Metanephros (tissue), 1 donor: ENCODE results near the gene CLDND2. TPM values are rescaled to one million over a fixed set of nuclear protein-coding genes. Genes with fewer than 3 reads are reported as not detected.

Experiments
- total RNA-seq: library from RNA; depleted of rRNA; stranded (reverse); fragments of >200 nt; gene quantifications from one replicate; pipeline ENCODE4 v1.2.3, GENCODE V29; 2014

CLDND2 gene, protein sequence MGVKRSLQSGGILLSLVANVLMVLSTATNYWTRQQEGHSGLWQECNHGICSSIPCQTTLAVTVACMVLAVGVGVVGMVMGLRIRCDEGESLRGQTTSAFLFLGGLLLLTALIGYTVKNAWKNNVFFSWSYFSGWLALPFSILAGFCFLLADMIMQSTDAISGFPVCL
- total RNA-seq, result not detected

GRCh38 chr19:51368366-51369282 lies at the start of gene CLDND2:
TSS of gene CLDND2 (minus strand) at chr19:51369003. CDS start at chr19:51368577, 426 bp downstream.

DNA sequence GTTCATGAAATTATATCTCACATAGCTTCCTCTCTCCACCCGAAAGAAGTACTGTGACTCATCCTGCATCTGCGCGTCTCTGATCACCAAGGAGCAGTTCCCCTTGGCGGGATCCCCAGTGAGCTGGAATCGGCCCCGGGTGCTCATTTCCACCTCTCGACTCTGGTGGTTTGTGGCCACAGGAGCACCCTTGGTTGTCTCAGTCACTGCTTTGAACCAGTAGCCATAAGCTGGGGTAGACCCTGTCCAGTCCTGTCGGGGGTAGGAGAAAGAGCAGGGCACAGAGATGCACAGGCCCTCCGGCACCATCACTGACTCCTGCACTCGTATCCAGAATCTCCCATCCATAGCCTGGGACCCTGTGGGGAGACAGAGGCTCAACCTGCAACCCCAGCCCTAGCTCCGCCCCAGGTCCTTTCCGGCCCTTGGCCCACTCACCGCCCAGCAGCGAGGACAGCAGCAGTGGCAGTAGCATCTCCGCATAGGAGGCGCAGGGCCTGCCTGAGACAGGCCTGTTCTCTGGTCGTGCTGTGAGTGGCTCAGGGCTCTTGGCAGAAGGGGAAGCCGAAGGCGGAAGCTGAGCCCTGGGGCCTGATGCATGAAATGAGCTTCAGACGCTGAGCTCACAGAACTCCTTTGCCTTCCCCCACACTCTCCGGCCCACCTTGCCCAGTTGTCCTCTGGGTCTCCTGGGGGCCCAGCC lies 48.5 kb upstream of the CLDND2 start, which contains the start of gene SIGLEC10:
Gene SIGLEC10 (minus strand): TSS at position 536 of the 703 bp plus-strand sequence. CDS start 61 bp downstream, at position 475.

GRCh38 chr19:51387924-51388389 lies 19.2 kb upstream of the CLDND2 start, which contains the start of gene LIM2:
TSS of gene LIM2 (minus strand) at chr19:51387974. CDS start at chr19:51387443, 531 bp downstream.

DNA sequence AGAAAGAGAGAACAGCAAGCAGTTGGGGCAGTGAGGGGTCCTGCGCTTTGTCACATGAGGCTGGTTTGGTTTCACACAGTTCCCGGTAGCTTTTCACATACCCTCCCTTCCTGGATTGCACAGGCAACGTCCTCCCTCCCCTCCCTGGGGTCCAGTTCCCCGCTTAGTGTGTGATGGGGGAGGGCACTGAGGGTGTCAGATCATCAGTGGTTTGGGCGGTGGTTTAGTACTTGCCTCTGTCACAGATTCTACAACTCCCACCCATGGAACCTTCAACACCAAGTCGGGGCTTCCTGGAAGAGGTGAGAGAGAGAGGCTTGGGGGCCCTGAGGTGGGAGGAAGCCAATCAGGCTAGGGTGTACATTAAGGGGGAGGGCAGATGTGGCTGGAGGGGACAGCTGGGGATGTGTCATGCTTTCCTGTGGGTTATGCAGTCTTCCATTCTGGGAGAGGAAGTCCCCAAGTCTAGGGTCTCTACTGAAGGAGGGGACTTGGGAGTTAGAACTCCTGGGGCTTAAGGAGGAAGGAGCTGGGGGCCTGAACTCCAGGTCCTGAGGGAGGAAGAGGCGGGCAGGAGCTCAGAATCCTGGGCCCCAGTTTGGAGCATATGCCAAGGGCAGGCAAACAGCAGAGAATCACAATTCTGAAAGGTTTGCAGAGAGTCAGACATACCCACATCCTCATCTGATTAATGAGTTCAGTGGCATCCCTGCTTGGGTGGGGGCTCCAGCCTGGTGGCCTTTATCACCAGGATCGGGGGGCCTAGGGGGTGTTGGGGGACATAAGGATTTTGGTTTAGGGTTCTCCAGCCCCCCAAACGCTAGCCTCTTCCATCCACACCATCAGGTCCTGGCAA lies 4.1 kb upstream of the CLDND2 start, which contains the start of gene NKG7:
Gene NKG7 (minus strand): TSS at position 6 of the 856 bp plus-strand sequence. CDS start 119 bp downstream, outside the sequence.

DNA sequence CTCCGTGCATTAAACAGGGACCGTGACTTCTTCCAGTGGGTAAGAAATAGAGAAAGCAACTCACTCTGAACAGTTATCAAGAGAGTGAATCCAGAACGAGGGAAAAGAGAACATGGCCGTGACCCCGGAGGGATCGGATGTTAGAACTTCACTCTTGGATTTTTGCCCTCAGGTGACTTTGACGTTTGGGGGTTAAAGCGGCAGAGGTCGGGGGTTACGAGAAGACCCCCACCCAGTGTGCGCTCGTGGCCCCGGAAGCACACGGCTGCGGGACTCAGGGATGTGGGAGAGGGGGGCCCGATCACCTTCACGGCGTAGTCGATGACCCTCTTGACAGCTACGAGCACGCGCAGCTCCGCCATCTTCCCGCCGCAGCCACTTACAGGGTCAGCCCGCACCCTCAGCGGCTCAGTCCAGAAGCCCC lies 2.8 kb downstream of the CLDND2 start, which contains the start of gene ETFB:
Gene ETFB (minus strand): TSS at position 424 of the 424 bp plus-strand sequence. CDS start 62 bp downstream, at position 362.

GRCh38 chr19:51341976-51342580 lies 26.7 kb downstream of the CLDND2 start, which contains the start of gene VSIG10L:
TSS of gene VSIG10L (minus strand) at chr19:51342139. CDS start at chr19:51342124, 15 bp downstream.

Other genes with a start within 250 kb of the CLDND2 start
- 2.6 TPM for gene SIGLEC9, start 244.1 kb downstream of the CLDND2 start, total RNA-seq
- 1.5 TPM for gene SIGLEC7, start 226.7 kb downstream of the CLDND2 start, total RNA-seq
- 3.9 TPM for gene CD33, start 143.9 kb downstream of the CLDND2 start, total RNA-seq
- gene SIGLECL1, start 117.9 kb downstream of the CLDND2 start, total RNA-seq, result not detected
- 1.6 TPM for gene IGLON5, start 57.4 kb downstream of the CLDND2 start, total RNA-seq
- 1.5 TPM for gene VSIG10L, start 26.9 kb downstream of the CLDND2 start, total RNA-seq
- gene ETFB, start 2.6 kb downstream of the CLDND2 start, total RNA-seq, result 70.2 TPM
- gene NKG7, start 3.7 kb upstream of the CLDND2 start, total RNA-seq, result 7.2 TPM
- gene LIM2, start 19.0 kb upstream of the CLDND2 start, total RNA-seq, result not detected
- 0.23 TPM for gene C19orf84, start 21.6 kb upstream of the CLDND2 start, total RNA-seq
- 2.4 TPM for gene SIGLEC10, start 48.6 kb upstream of the CLDND2 start, total RNA-seq
- gene SIGLEC8, start 89.5 kb upstream of the CLDND2 start, total RNA-seq, result 0.06 TPM
- not detected for gene CEACAM18, start 109.5 kb upstream of the CLDND2 start, total RNA-seq
- gene SIGLEC12, start 132.8 kb upstream of the CLDND2 start, total RNA-seq, result 0.12 TPM
- 0.18 TPM for gene SIGLEC6, start 162.7 kb upstream of the CLDND2 start, total RNA-seq
- 9.9 TPM for gene ZNF175, start 202.3 kb upstream of the CLDND2 start, total RNA-seq